Hematopoietic multipotent progenitor cell treated with erythropoietin and hydrocortisone succinate and interleukin-3 and kit ligand, for 4 days (in vitro differentiated cells): ENCODE measurements around the gene FRAT2.
"Not testable (repeated sequence)": the region's sequence is repeated elsewhere in the genome, so short reads cannot be mapped to it uniquely, and the experiment has no call there.

Source experiments
- DNase-seq: peaks from one replicate; pipeline ENCODE4 v3.0.0-alpha.2; 2015

Gene FRAT2

GRCh38 chr10:97290576-97291356 is 43.8 kb downstream of the FRAT2 start:
- not testable (repeated sequence) for DNase-seq

GRCh38 chr10:97290076-97290475 is 44.5 kb downstream of the FRAT2 start:
- not testable (repeated sequence) for DNase-seq
